Mesendoderm (in vitro differentiated cells): ENCODE measurements around the gene B3GAT3.
A peak's percentile ranks its signal among the peaks of the same experiment; 100 is the strongest.

Experiments
- DNase-seq: peaks from one replicate; pipeline ENCODE4 v3.0.0; 2013
- H2AK5ac ChIP-seq: 2 replicates; pipeline ENCODE4 v1.6.1; 2013; ENCODE audit warnings: low read length, inconsistent platforms
- H2BK120ac ChIP-seq: 2 replicates; pipeline ENCODE4 v1.6.1; 2013; ENCODE audit warnings: low read depth, mild to moderate bottlenecking, low read length, moderate library complexity, mixed read lengths
- H2BK15ac ChIP-seq: replicated peaks from 2 replicates; pipeline ENCODE4 v1.6.1; 2013; ENCODE audit warnings: low read depth, mild to moderate bottlenecking, moderate library complexity
- H2BK5ac ChIP-seq: 2 replicates; pipeline ENCODE4 v1.6.1; 2013; ENCODE audit warnings: low read length, inconsistent platforms
- H3K18ac ChIP-seq: 2 replicates; pipeline ENCODE4 v1.6.1; 2013; ENCODE audit warnings: mild to moderate bottlenecking, low read length, mixed read lengths
- H3K23ac ChIP-seq: one replicate; pipeline ENCODE4 v1.6.1; 2013; ENCODE audit warnings: low read length
- H3K27ac ChIP-seq: 2 replicates; pipeline ENCODE4 v1.5.1; 2013; ENCODE audit warnings: low read depth, mild to moderate bottlenecking, inconsistent platforms, low read length, moderate library complexity
- H3K27me3 ChIP-seq: 2 replicates; pipeline ENCODE4 v1.6.1; 2013; ENCODE audit warnings: low read length, control low read depth, mild to moderate bottlenecking, inconsistent platforms; ENCODE audit not compliant: insufficient read depth, poor library complexity
- H3K36me3 ChIP-seq: 2 replicates; pipeline ENCODE4 v1.6.1; 2013; ENCODE audit warnings: low read length, inconsistent platforms; ENCODE audit not compliant: control insufficient read depth, insufficient read depth
- H3K4ac ChIP-seq: one replicate; pipeline ENCODE4 v1.6.1; 2013; ENCODE audit warnings: low read depth, mild to moderate bottlenecking, low read length, moderate library complexity
- H3K4me1 ChIP-seq: 2 replicates; pipeline ENCODE4 v1.6.1; 2013; ENCODE audit warnings: low read depth, low read length, inconsistent platforms; ENCODE audit not compliant: control insufficient read depth
- H3K4me2 ChIP-seq: 2 replicates; pipeline ENCODE4 v1.6.1; 2013; ENCODE audit warnings: low read length
- H3K4me3 ChIP-seq: 2 replicates; pipeline ENCODE4 v1.5.1; 2013; ENCODE audit warnings: mild to moderate bottlenecking, low read length
- H3K56ac ChIP-seq: one replicate; pipeline ENCODE4 v1.6.1; 2013; ENCODE audit warnings: low read length
- H3K79me1 ChIP-seq: 2 replicates; pipeline ENCODE4 v1.6.1; 2013; ENCODE audit warnings: low read length, inconsistent platforms
- H3K79me2 ChIP-seq: 2 replicates; pipeline ENCODE4 v1.6.1; 2013; ENCODE audit warnings: mild to moderate bottlenecking, low read length; ENCODE audit not compliant: control insufficient read depth, insufficient read depth
- H3K9ac ChIP-seq: 2 replicates; pipeline ENCODE4 v1.6.1; 2013; ENCODE audit warnings: low read length, inconsistent platforms
- H4K5ac ChIP-seq: one replicate; pipeline ENCODE4 v1.6.1; 2013; ENCODE audit warnings: low read length
- H4K8ac ChIP-seq: one replicate; pipeline ENCODE4 v1.6.1; 2013; ENCODE audit warnings: low read depth, mild to moderate bottlenecking, control low read depth, low read length, moderate library complexity
- WGBS: extraction: QIAGEN DNeasy Blood & Tissue Kit; methylation state at CpG from one replicate; pipeline ENCODE4 v1.1.7; 2013; ENCODE audit warnings: low lambda C conversion rate, missing lambda C conversion rate; ENCODE audit not compliant: insufficient coverage; ENCODE audit errors: extremely low coverage; 5-methylcytosine and 5-hydroxymethylcytosine counted together

The B3GAT3 gene

GRCh38 chr11:62614275-62614674, 7.5 kb downstream of the B3GAT3 start:
- Histone ChIP-seq H3K9ac (peak overlapping the region; percentile 55), H2BK5ac (no peak overlapping the region), H3K27ac (peak overlapping the region; percentile 71), H3K79me2 (no peaks in the 10 kb centered on the region), H2BK120ac (no peak overlapping the region), H3K4ac (no peak overlapping the region), H3K36me3 (no peaks in the 10 kb centered on the region), H2BK15ac (no peak overlapping the region), H3K56ac (peak overlapping the region; percentile 71), H4K5ac (no peak overlapping the region), H3K4me2 (no peak overlapping the region), H3K18ac (no peak overlapping the region), H3K4me3 (no peak overlapping the region), H3K27me3 (no peaks in the 10 kb centered on the region), H2AK5ac (no peak overlapping the region), H3K4me1 (peaks cover 6% of the 10 kb centered on the region), H3K79me1 (no peaks in the 10 kb centered on the region), H4K8ac (no peak overlapping the region), H3K23ac (no peak overlapping the region)
- no CpG with 5 or more reads among the region's 8 CpGs for WGBS
- peak; percentile 82 for DNase-seq

GRCh38 chr11:62613291-62613778, 8.5 kb downstream of the B3GAT3 start:
- Histone ChIP-seq H3K9ac (no peak overlapping the region), H2BK5ac (no peak overlapping the region), H3K56ac (peak overlapping the region; percentile 1), H3K18ac (no peak overlapping the region), H3K79me2 (no peaks in the 10 kb centered on the region), H3K36me3 (no peaks in the 10 kb centered on the region), H4K8ac (no peak overlapping the region), H2BK15ac (no peak overlapping the region), H3K4me2 (no peak overlapping the region), H3K4ac (no peak overlapping the region), H3K4me1 (peaks cover 6% of the 10 kb centered on the region), H3K79me1 (no peaks in the 10 kb centered on the region), H3K23ac (no peak overlapping the region), H4K5ac (no peak overlapping the region), H3K4me3 (no peak overlapping the region), H2AK5ac (no peak overlapping the region), H3K27ac (peak overlapping the region; percentile 32), H2BK120ac (no peak overlapping the region), H3K27me3 (no peaks in the 10 kb centered on the region)
- no peak for DNase-seq
- WGBS: no CpG with 5 or more reads among the region's 15 CpGs

GRCh38 chr11:62612366-62613290, 9.2 kb downstream of the B3GAT3 start, which contains the start of the genes EML3 and ROM1:
Gene EML3 (minus strand): TSS chr11:62612775. CDS start chr11:62612457, 318 bp downstream.
Gene ROM1 (plus strand): TSS chr11:62613257. CDS start chr11:62613282, 25 bp downstream.
- H3K27ac ChIP-seq: peak within 1 kb of the TSS; percentile 38
- peak within 1 kb of the TSS; percentile 41 for H3K4ac ChIP-seq
- no CpG with 5 or more reads among the region's 91 CpGs for WGBS

GRCh38 chr11:62611705-62612365, 10.0 kb downstream of the B3GAT3 start:
- peaks cover 6% of the 10 kb centered on the region for H3K4me1 ChIP-seq
- no peaks in the 10 kb centered on the region for H3K36me3 ChIP-seq
- H3K9ac ChIP-seq: peak overlapping the region; percentile 95
- H3K27me3 ChIP-seq: no peaks in the 10 kb centered on the region
- H2BK5ac ChIP-seq: no peak overlapping the region
- H2AK5ac ChIP-seq: no peak overlapping the region
- H3K4ac ChIP-seq: peak overlapping the region; percentile 41
- no peak overlapping the region for H4K5ac ChIP-seq
- H3K23ac ChIP-seq: peak overlapping the region; percentile 98
- H2BK15ac ChIP-seq: no peak overlapping the region
- H3K79me2 ChIP-seq: no peaks in the 10 kb centered on the region
- peak; percentile 59 for DNase-seq
- H3K27ac ChIP-seq: peak overlapping the region; percentile 38
- peak overlapping the region; percentile 82 for H3K4me3 ChIP-seq
- no peaks in the 10 kb centered on the region for H3K79me1 ChIP-seq
- H2BK120ac ChIP-seq: peak overlapping the region; percentile 5
- H3K56ac ChIP-seq: peak overlapping the region; percentile 98
- peak overlapping the region; percentile 55 for H3K18ac ChIP-seq
- no CpG with 5 or more reads among the region's 34 CpGs for WGBS
- no peak overlapping the region for H4K8ac ChIP-seq
- peak overlapping the region; percentile 100 for H3K4me2 ChIP-seq

More at GRCh38 chr11:62612366-62613290, 9.2 kb downstream of the B3GAT3 start, which contains the start of the genes EML3 and ROM1:
- Histone ChIP-seq H3K4me1 (peaks cover 6% of the 10 kb centered on the region), H3K4me2 (peak within 1 kb of the TSS; percentile 100), H4K5ac (no peak within 1 kb of the TSS), H3K79me2 (no peaks in the 10 kb centered on the region), H3K4me3 (peak within 1 kb of the TSS; percentile 82), H3K23ac (peak within 1 kb of the TSS; percentile 98), H4K8ac (no peak within 1 kb of the TSS), H3K36me3 (no peaks in the 10 kb centered on the region), H3K56ac (peak within 1 kb of the TSS; percentile 98), H3K27me3 (no peaks in the 10 kb centered on the region), H2AK5ac (no peak within 1 kb of the TSS), H3K79me1 (no peaks in the 10 kb centered on the region), H3K9ac (peak within 1 kb of the TSS; percentile 95), H2BK5ac (no peak within 1 kb of the TSS), H2BK15ac (no peak within 1 kb of the TSS), H3K18ac (peak within 1 kb of the TSS; percentile 55), H2BK120ac (peak within 1 kb of the TSS; percentile 5)
- peak; percentile 97 for DNase-seq

- H4K5ac ChIP-seq: no peak overlapping the region
- H4K8ac ChIP-seq: no peak overlapping the region
- no peak overlapping the region for H3K27ac ChIP-seq
- no peak for DNase-seq
- peak overlapping the region; percentile 95 for H3K9ac ChIP-seq
- peak overlapping the region; percentile 66 for H3K23ac ChIP-seq
- no CpG with 5 or more reads among the region's 28 CpGs for WGBS
- peak overlapping the region; percentile 98 for H3K56ac ChIP-seq
- H3K4me3 ChIP-seq: peak overlapping the region; percentile 82
- H2BK5ac ChIP-seq: no peak overlapping the region
- peaks cover 6% of the 10 kb centered on the region for H3K4me1 ChIP-seq
- no peaks in the 10 kb centered on the region for H3K79me1 ChIP-seq
- H2BK120ac ChIP-seq: no peak overlapping the region
- H2BK15ac ChIP-seq: no peak overlapping the region
- H3K79me2 ChIP-seq: no peaks in the 10 kb centered on the region
- H3K4ac ChIP-seq: no peak overlapping the region
- no peak overlapping the region for H3K18ac ChIP-seq
- no peak overlapping the region for H2AK5ac ChIP-seq
- peak overlapping the region; percentile 100 for H3K4me2 ChIP-seq
- no peaks in the 10 kb centered on the region for H3K27me3 ChIP-seq
- H3K36me3 ChIP-seq: no peaks in the 10 kb centered on the region
These were observed 10.7 kb downstream of the B3GAT3 start for GRCh38 chr11:62610814-62611704.
